ENCODE results near the gene RASSF4. TPM values are rescaled to one million over a fixed set of nuclear protein-coding genes. Genes with fewer than 3 reads are reported as not detected.

The RASSF4 gene
- polyA plus RNA-seq, 1 donor (not counting 4 experiments of a cell fraction or from before 2014, with no cell fraction given), result 0.20 TPM

- Histone ChIP-seq H3K27me3 (ENCODE audit: control insufficient read depth, extremely low read depth, insufficient read depth, low read length) (peaks cover 5% of the 10 kb centered on the region), H3K27ac (ENCODE audit: control insufficient read depth, insufficient read depth, low read length) (no peak overlapping the region), H3K4me2 (ENCODE audit: control insufficient read depth, extremely low read depth, insufficient read depth, low read depth, low read length) (no peak overlapping the region), H2AFZ (ENCODE audit: control insufficient read depth, low read length) (no peak overlapping the region), H3K4me1 (ENCODE audit: control insufficient read depth, extremely low read depth, insufficient read depth, low read length) (no peaks in the 10 kb centered on the region), H3K9me1 (ENCODE audit: control insufficient read depth, extremely low read depth, insufficient read depth, low read length) (no peaks in the 10 kb centered on the region), H3K36me3 (ENCODE audit: control insufficient read depth in 2 of 2, extremely low read depth in 1 of 2, insufficient read depth in 2 of 2, low read length in 2 of 2) (no peaks in the 10 kb centered on the region), H4K20me1 (ENCODE audit: control insufficient read depth, extremely low read depth, insufficient read depth, low read length) (no peaks in the 10 kb centered on the region), H3K9ac (ENCODE audit: control insufficient read depth, extremely low read depth, insufficient read depth, low read length) (no peak overlapping the region), H3K4me3 (ENCODE audit: control insufficient read depth in 2 of 3, extremely low read depth in 1 of 3, insufficient read depth in 2 of 3, low read depth in 1 of 3, low read length in 3 of 3) (no peak overlapping the region), H3K9me3 (ENCODE audit: control insufficient read depth, low read depth, low read length) (no peaks in the 10 kb centered on the region), H3K79me2 (ENCODE audit: control insufficient read depth, insufficient read depth, low read length) (no peaks in the 10 kb centered on the region)
- dilution Hi-C loops (cut with MboI; ENCODE audit: extremely low pct_ligation_motif_present, low sequenced_read_pairs), result no loop called here
- FAIRE-seq, result no peak
- TF ChIP-seq EZH2 (IDR thresholded peaks at IDR 0.05; ENCODE audit: low read length) (no peak), CTCF (optimal IDR thresholded peaks at IDR 0.05 in 1 of 3, IDR thresholded peaks at IDR 0.05 in 1 of 3, conservative IDR thresholded peaks at IDR 0.05 in 1 of 3; ENCODE audit: extremely low read depth in 1 of 3, insufficient read depth in 2 of 3, low read length in 3 of 3) (peak in 1 of 3 experiments; percentile 37)
- DNase-seq (ENCODE audit: low read depth, low spot score), result no peak
These were observed 30.7 kb downstream of the RASSF4 start for GRCh38 chr10:44990302-44990655.

- no peak overlapping the region for H3K4me2 ChIP-seq (ENCODE audit: control insufficient read depth, extremely low read depth, insufficient read depth, low read depth, low read length)
- FAIRE-seq (no peak), DNase-seq (ENCODE audit: low read depth, low spot score) (no peak)
- TF ChIP-seq CTCF (optimal IDR thresholded peaks at IDR 0.05 in 1 of 3, IDR thresholded peaks at IDR 0.05 in 1 of 3, conservative IDR thresholded peaks at IDR 0.05 in 1 of 3; ENCODE audit: extremely low read depth in 1 of 3, insufficient read depth in 2 of 3, low read length in 3 of 3) (no peak), EZH2 (IDR thresholded peaks at IDR 0.05; ENCODE audit: low read length) (no peak)
- no peaks in the 10 kb centered on the region for H3K9me3 ChIP-seq (ENCODE audit: control insufficient read depth, low read depth, low read length)
- H3K27ac ChIP-seq (ENCODE audit: control insufficient read depth, insufficient read depth, low read length), result no peak overlapping the region
- H3K9me1 ChIP-seq (ENCODE audit: control insufficient read depth, extremely low read depth, insufficient read depth, low read length), result no peaks in the 10 kb centered on the region
- H2AFZ ChIP-seq (ENCODE audit: control insufficient read depth, low read length), result no peak overlapping the region
- H3K9ac ChIP-seq (ENCODE audit: control insufficient read depth, extremely low read depth, insufficient read depth, low read length), result no peak overlapping the region
- no peaks in the 10 kb centered on the region for H3K4me1 ChIP-seq (ENCODE audit: control insufficient read depth, extremely low read depth, insufficient read depth, low read length)
- H3K79me2 ChIP-seq (ENCODE audit: control insufficient read depth, insufficient read depth, low read length), result no peaks in the 10 kb centered on the region
- H4K20me1 ChIP-seq (ENCODE audit: control insufficient read depth, extremely low read depth, insufficient read depth, low read length), result no peaks in the 10 kb centered on the region
- no peaks in the 10 kb centered on the region for H3K36me3 ChIP-seq (ENCODE audit: control insufficient read depth in 2 of 2, extremely low read depth in 1 of 2, insufficient read depth in 2 of 2, low read length in 2 of 2)
- peaks cover 5% of the 10 kb centered on the region for H3K27me3 ChIP-seq (ENCODE audit: control insufficient read depth, extremely low read depth, insufficient read depth, low read length)
- dilution Hi-C loops (cut with MboI; ENCODE audit: extremely low pct_ligation_motif_present, low sequenced_read_pairs), result no loop called here
- no peak overlapping the region for H3K4me3 ChIP-seq (ENCODE audit: control insufficient read depth in 2 of 3, extremely low read depth in 1 of 3, insufficient read depth in 2 of 3, low read depth in 1 of 3, low read length in 3 of 3)
These were observed 31.4 kb downstream of the RASSF4 start for GRCh38 chr10:44990965-44991364.
